Activated T-cell treated with anti-CD3 and anti-CD28 coated beads, Interleukin-2, amount 50 U/mL, for 72 hours (primary cell): Measurements from ENCODE around the gene FAM110A. TPM values are rescaled to one million over a fixed set of nuclear protein-coding genes. Genes with fewer than 3 reads are reported as not detected.

Experiments used
- ATAC-seq, 2 donors: fragments of 150-1000 bp; cut with Tn5 transposase; replicated peaks in 1 of 2; 2 replicates each; pipeline ENCODE4 v1.10.0; 2021; ENCODE audit warnings: moderate library complexity in 2 of 2, mild to moderate bottlenecking in 1 of 2
- DNase-seq, 2 donors: peaks; one replicate each; pipeline ENCODE4 v3.0.0; 2021 to 2022; ENCODE audit warnings: mixed read lengths in 1 of 2
- H3K27ac Mint-ChIP-seq: one replicate; pipeline ENCODE4 v1.8.0; 2022; ENCODE audit warnings: mild to moderate bottlenecking, moderate library complexity, mixed read lengths
- H3K27me3 Mint-ChIP-seq: one replicate; pipeline ENCODE4 v1.8.0; 2022; ENCODE audit warnings: low read depth, mixed read lengths
- H3K36me3 Mint-ChIP-seq, 2 donors: one replicate each; pipeline ENCODE4 v1.8.0; 2022; ENCODE audit warnings: mixed read lengths in 2 of 2, mild to moderate bottlenecking in 1 of 2; ENCODE audit not compliant: insufficient read depth in 2 of 2
- H3K4me1 Mint-ChIP-seq: one replicate; pipeline ENCODE4 v1.8.0; 2022; ENCODE audit warnings: low read depth, mixed read lengths
- H3K4me3 Mint-ChIP-seq, 2 donors: one replicate each; pipeline ENCODE4 v1.8.0; 2022; ENCODE audit warnings: mild to moderate bottlenecking in 2 of 2, mixed read lengths in 2 of 2, moderate library complexity in 2 of 2
- H3K9me3 Mint-ChIP-seq, 2 donors: one replicate each; pipeline ENCODE4 v1.8.0; 2022; ENCODE audit warnings: mixed read lengths in 2 of 2
- total RNA-seq, 2 donors: library from RNA; stranded (reverse); gene quantifications; one replicate each; pipeline ENCODE4 v1.2.3, GENCODE V29; 2022

The FAM110A gene
- total RNA-seq, 2 donors from 2014 or later: 21.1 to 24.5 TPM

- DNase-seq (no peak), ATAC-seq (peak; percentile 35 to 52)
- Mint-ChIP-seq H3K4me3 (no peak overlapping the region), H3K27me3 (peaks cover 7% of the 10 kb centered on the region), H3K9me3 (no peaks in the 10 kb centered on the region), H3K4me1 (no peaks in the 10 kb centered on the region), H3K27ac (no peak overlapping the region), H3K36me3 (no peaks in the 10 kb centered on the region)
These were observed 40.5 kb downstream of the FAM110A start for GRCh38 chr20:873875-874607.

- Mint-ChIP-seq H3K27ac (no peak overlapping the region), H3K36me3 (no peaks in the 10 kb centered on the region), H3K4me1 (no peaks in the 10 kb centered on the region), H3K4me3 (no peak overlapping the region), H3K27me3 (peaks cover 7% of the 10 kb centered on the region), H3K9me3 (no peaks in the 10 kb centered on the region)
- DNase-seq (no peak), ATAC-seq (no peak)
These were observed 41.6 kb downstream of the FAM110A start for GRCh38 chr20:875115-875514.

- no peak overlapping the region for H3K4me3 Mint-ChIP-seq
- H3K4me1 Mint-ChIP-seq: peaks cover 19% of the 10 kb centered on the region
- H3K9me3 Mint-ChIP-seq: no peaks in the 10 kb centered on the region
- DNase-seq: no peak
- peaks cover 0 to 2% of the 10 kb centered on the region in 2 donors for H3K36me3 Mint-ChIP-seq
- peaks cover 8% of the 10 kb centered on the region for H3K27me3 Mint-ChIP-seq
- no peak overlapping the region for H3K27ac Mint-ChIP-seq
- no peak for ATAC-seq
These were observed 44.3 kb downstream of the FAM110A start for GRCh38 chr20:877814-878213.

GRCh38 chr20:878511-879307 is 45.2 kb downstream of the FAM110A start:
- H3K4me3 Mint-ChIP-seq: no peak overlapping the region
- H3K9me3 Mint-ChIP-seq: no peaks in the 10 kb centered on the region
- H3K27me3 Mint-ChIP-seq: peaks cover 13% of the 10 kb centered on the region
- peaks cover 26% of the 10 kb centered on the region for H3K4me1 Mint-ChIP-seq
- DNase-seq: peak; percentile 23 to 31
- no peak overlapping the region for H3K27ac Mint-ChIP-seq
- no peak for ATAC-seq
- H3K36me3 Mint-ChIP-seq: peaks cover 2 to 3% of the 10 kb centered on the region in 2 donors

GRCh38 chr20:879626-880025 is 46.1 kb downstream of the FAM110A start:
- DNase-seq (no peak), ATAC-seq (no peak)
- H3K4me3 Mint-ChIP-seq: no peak overlapping the region

GRCh38 chr20:881051-881782 is 47.7 kb downstream of the FAM110A start:
- peaks cover 33% of the 10 kb centered on the region for H3K4me1 Mint-ChIP-seq
- H3K4me3 Mint-ChIP-seq: peak overlapping the region; percentile 60 to 82
- peaks cover 36% of the 10 kb centered on the region for H3K27me3 Mint-ChIP-seq
- peaks cover 2 to 3% of the 10 kb centered on the region in 2 donors for H3K36me3 Mint-ChIP-seq
- H3K9me3 Mint-ChIP-seq: no peaks in the 10 kb centered on the region
- H3K27ac Mint-ChIP-seq: peak overlapping the region; percentile 35
- peak; percentile 98 to 100 for ATAC-seq
- DNase-seq: peak; percentile 56 to 60

More at GRCh38 chr20:879626-880025, 46.1 kb downstream of the FAM110A start:
- Mint-ChIP-seq H3K27me3 (peaks cover 20% of the 10 kb centered on the region), H3K36me3 (peaks cover 2 to 3% of the 10 kb centered on the region in 2 donors), H3K9me3 (no peaks in the 10 kb centered on the region), H3K4me1 (peaks cover 26% of the 10 kb centered on the region), H3K27ac (no peak overlapping the region)

- peak overlapping the region; percentile 71 for H3K27ac Mint-ChIP-seq
- peak in 1 of 2 donors; percentile 2 for ATAC-seq
- H3K4me1 Mint-ChIP-seq: peaks cover 33% of the 10 kb centered on the region
- peaks cover 2 to 3% of the 10 kb centered on the region in 2 donors for H3K36me3 Mint-ChIP-seq
- peaks cover 37% of the 10 kb centered on the region for H3K27me3 Mint-ChIP-seq
- H3K9me3 Mint-ChIP-seq: no peaks in the 10 kb centered on the region
- no peak for DNase-seq
- H3K4me3 Mint-ChIP-seq: peak overlapping the region; percentile 60 to 82
These were observed 48.2 kb downstream of the FAM110A start for GRCh38 chr20:881783-882144.

GRCh38 chr20:884983-885952 is 51.8 kb downstream of the FAM110A start:
- Mint-ChIP-seq H3K36me3 (peaks cover 2 to 3% of the 10 kb centered on the region in 2 donors), H3K27ac (no peak overlapping the region), H3K9me3 (no peaks in the 10 kb centered on the region), H3K27me3 (peaks cover 31% of the 10 kb centered on the region), H3K4me3 (no peak overlapping the region), H3K4me1 (peaks cover 33% of the 10 kb centered on the region)
- ATAC-seq (peak in 1 of 2 donors; percentile 21), DNase-seq (peak in 1 of 2 donors; percentile 9)

GRCh38 chr20:887137-887536 is 53.6 kb downstream of the FAM110A start:
- no peak overlapping the region for H3K27ac Mint-ChIP-seq
- no peak overlapping the region for H3K4me3 Mint-ChIP-seq
- peaks cover 19% of the 10 kb centered on the region for H3K4me1 Mint-ChIP-seq
- H3K27me3 Mint-ChIP-seq: peaks cover 45% of the 10 kb centered on the region
- DNase-seq (no peak), ATAC-seq (no peak)
- H3K36me3 Mint-ChIP-seq: peaks cover 0 to 3% of the 10 kb centered on the region in 2 donors
- no peaks in the 10 kb centered on the region for H3K9me3 Mint-ChIP-seq

GRCh38 chr20:888057-888456 is 54.5 kb downstream of the FAM110A start:
- H3K27me3 Mint-ChIP-seq: peaks cover 48% of the 10 kb centered on the region
- H3K9me3 Mint-ChIP-seq: no peaks in the 10 kb centered on the region
- peaks cover 12% of the 10 kb centered on the region for H3K4me1 Mint-ChIP-seq
- ATAC-seq (no peak), DNase-seq (no peak)
- H3K4me3 Mint-ChIP-seq: no peak overlapping the region
- no peak overlapping the region for H3K27ac Mint-ChIP-seq
- H3K36me3 Mint-ChIP-seq: peaks cover 0 to 1% of the 10 kb centered on the region in 2 donors

GRCh38 chr20:889106-889505 is 55.6 kb downstream of the FAM110A start:
- Mint-ChIP-seq H3K4me3 (no peak overlapping the region), H3K9me3 (no peaks in the 10 kb centered on the region), H3K27me3 (peaks cover 48% of the 10 kb centered on the region), H3K27ac (no peak overlapping the region), H3K4me1 (peaks cover 7% of the 10 kb centered on the region), H3K36me3 (no peaks in the 10 kb centered on the region)
- DNase-seq (no peak), ATAC-seq (no peak)

- ATAC-seq: no peak
- H3K4me1 Mint-ChIP-seq: peaks cover 5% of the 10 kb centered on the region
- no peaks in the 10 kb centered on the region for H3K36me3 Mint-ChIP-seq
- H3K4me3 Mint-ChIP-seq: no peak overlapping the region
- H3K9me3 Mint-ChIP-seq: no peaks in the 10 kb centered on the region
- DNase-seq: no peak
- peaks cover 41% of the 10 kb centered on the region for H3K27me3 Mint-ChIP-seq
- no peak overlapping the region for H3K27ac Mint-ChIP-seq
These were observed 56.5 kb downstream of the FAM110A start for GRCh38 chr20:889932-890463.
